PC-3 (cell line): ENCODE measurements around the gene FAAH2.

ENCODE experiments used
- CTCF ChIP-seq: fragments of 300-600 bp; sonication (generic); conservative IDR thresholded peaks from 2 replicates; pipeline ENCODE4 v1.5.1; 2017; ENCODE audit warnings: antibody characterized with exemption, low read depth, mild to moderate bottlenecking, low read length
- EZH2 ChIP-seq: fragments of 300-600 bp; sonication (generic); IDR thresholded peaks from one replicate; pipeline ENCODE4 v1.6.1; 2017; ENCODE audit warnings: antibody characterized with exemption, mild to moderate bottlenecking, low read length; ENCODE audit not compliant: unreplicated experiment
- EZH2phosphoT487 ChIP-seq: fragments of 300-600 bp; sonication (generic); IDR thresholded peaks from 2 replicates; pipeline ENCODE4 v1.6.1; 2018; ENCODE audit warnings: mild to moderate bottlenecking, antibody characterized with exemption, low read length, borderline replicate concordance

GRCh38 chrX:57368158-57368557 lies 81.7 kb downstream of the FAAH2 start:
- no peak for TF ChIP-seq CTCF
- TF ChIP-seq EZH2: no peak
- no peak for TF ChIP-seq EZH2phosphoT487
